Measurements from ENCODE around the gene NIPAL3. TPM values are rescaled to one million over a fixed set of nuclear protein-coding genes. Genes with fewer than 3 reads are reported as not detected.

NIPAL3 gene
- total RNA-seq, 1 donor from 2014 or later: 31.8 TPM

- ATAC-seq (ENCODE audit: poor library complexity) (no peak), DNase-seq (no peak)
- intact Hi-C loops (cut with DNase I): loop anchor here (5.0 kb wide), 1 partner anchor 85 kb away; the partner anchor contains the start of gene RCAN3
Measured at GRCh38 chr1:24416666-24417391, 1.2 kb downstream of the NIPAL3 start.

- no peak for ATAC-seq (ENCODE audit: poor library complexity)
- intact Hi-C loops (cut with DNase I): loop anchor here (5.0 kb wide), 1 partner anchor 85 kb away; the partner anchor contains the start of gene RCAN3
- no peak for DNase-seq
Measured at GRCh38 chr1:24417681-24418080, 2.1 kb downstream of the NIPAL3 start.

DNA sequence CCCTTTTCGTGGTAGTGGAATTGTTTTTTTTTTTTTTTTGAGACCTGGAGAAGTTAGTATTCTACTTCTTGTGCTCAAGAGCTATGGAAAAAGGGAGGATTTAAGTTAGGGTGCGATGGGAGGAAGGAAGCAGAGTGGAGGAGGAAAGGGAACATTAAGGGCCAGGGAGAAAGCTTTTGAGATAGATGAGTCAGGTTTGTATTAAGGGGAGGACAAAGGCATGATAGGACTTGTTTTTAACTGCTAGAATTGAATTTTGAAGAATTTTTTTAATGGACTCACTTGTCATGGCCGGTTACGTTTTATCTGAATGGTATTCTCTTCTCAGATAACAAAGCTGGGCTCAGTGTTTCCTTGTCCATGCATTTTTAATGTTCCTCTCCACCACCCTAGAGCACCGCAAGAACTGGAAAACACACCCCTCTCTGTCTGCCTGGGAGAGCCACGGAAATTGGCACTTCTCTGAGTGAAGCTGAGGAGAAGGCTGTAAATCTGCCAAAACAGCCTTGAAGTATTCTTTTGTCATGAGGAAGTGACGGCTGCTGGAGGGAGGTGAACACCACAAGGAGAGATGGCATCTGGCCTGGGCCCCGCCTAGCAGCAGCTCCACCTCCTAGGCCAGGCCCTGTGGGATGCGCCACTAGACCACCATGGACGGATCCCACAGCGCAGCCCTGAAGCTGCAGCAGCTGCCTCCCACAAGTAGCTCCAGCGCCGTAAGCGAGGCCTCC lies 3.5 kb downstream of the NIPAL3 start:
- intact Hi-C loops (cut with DNase I): loop anchor here (5.0 kb wide), 1 partner anchor 83 kb away; the partner anchor contains the start of gene RCAN3
- no peak for ATAC-seq (ENCODE audit: poor library complexity)
- DNase-seq: peak; percentile 55

- ATAC-seq (ENCODE audit: poor library complexity) (no peak), DNase-seq (no peak)
- intact Hi-C loops (cut with DNase I): no loop called here
Measured at GRCh38 chr1:24420547-24420946, 4.9 kb downstream of the NIPAL3 start.

GRCh38 chr1:24421502-24421901 lies 5.9 kb downstream of the NIPAL3 start:
- ATAC-seq (ENCODE audit: poor library complexity): no peak

DNA sequence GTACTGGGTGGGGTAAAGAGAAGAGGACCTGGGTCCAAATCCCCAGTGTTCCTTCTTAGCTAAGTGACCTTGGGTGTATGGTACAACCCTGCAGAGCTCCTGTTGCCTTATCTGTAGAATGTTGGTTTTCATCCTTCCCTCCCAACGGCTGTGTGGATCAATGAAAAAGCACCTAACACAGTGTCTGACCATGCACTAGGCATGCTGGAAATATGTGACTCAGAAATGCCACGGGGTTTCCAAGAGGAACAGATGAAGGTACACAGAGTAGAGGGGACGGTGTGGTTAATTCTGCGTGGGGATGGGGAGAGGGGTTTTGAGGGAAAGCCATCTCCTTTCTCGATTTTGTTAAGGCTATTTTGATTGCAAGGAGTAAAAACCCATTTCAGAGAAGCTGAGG lies 8.6 kb downstream of the NIPAL3 start:
- DNase-seq (no peak), ATAC-seq (ENCODE audit: poor library complexity) (no peak)
- intact Hi-C loops (cut with DNase I): no loop called here

More at GRCh38 chr1:24421502-24421901, 5.9 kb downstream of the NIPAL3 start:
- DNase-seq: no peak
- intact Hi-C loops (cut with DNase I): no loop called here

DNA sequence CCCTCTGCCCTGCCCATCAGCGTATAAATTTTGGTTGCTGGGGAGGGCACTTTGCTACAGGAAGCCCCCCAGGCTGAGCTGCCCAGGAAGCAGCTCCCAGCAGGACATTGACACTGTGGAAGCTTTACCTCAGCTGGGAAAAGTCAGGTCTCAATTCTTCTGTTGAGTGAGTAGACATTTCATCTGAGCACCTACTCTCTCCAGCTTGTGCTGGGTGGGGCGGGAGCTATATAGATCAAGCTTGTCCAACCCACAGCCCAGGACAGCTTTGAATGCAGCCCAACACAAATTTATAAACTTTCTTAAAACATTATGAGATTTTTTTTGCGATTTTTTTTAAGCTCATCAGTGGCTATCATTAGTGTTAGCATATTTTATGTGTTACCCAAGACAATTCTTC lies 9.4 kb downstream of the NIPAL3 start:
- ATAC-seq (ENCODE audit: poor library complexity) (no peak), DNase-seq (no peak)
- intact Hi-C loops (cut with DNase I): no loop called here

DNA sequence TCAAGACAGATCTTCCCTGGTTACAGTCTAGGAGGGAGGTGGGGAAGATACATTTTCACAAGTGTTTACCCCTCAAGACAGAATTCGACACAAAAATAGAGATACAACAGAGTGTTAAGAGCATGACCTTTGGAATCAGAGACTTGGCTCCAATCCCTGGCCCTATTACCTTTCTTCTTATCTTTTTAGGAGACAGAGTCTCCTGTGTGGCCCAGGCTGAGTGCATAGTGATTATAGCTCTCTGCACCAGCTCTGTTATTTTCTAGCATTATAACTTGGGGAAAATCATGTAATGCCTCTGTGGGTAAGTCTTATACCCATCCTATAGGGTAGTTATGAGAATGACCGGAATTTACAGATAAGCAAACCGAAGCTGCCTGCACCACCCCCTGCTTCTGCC lies 9.8 kb downstream of the NIPAL3 start:
- DNase-seq: no peak
- ATAC-seq (ENCODE audit: poor library complexity): peak; percentile 28
- intact Hi-C loops (cut with DNase I): no loop called here

DNA sequence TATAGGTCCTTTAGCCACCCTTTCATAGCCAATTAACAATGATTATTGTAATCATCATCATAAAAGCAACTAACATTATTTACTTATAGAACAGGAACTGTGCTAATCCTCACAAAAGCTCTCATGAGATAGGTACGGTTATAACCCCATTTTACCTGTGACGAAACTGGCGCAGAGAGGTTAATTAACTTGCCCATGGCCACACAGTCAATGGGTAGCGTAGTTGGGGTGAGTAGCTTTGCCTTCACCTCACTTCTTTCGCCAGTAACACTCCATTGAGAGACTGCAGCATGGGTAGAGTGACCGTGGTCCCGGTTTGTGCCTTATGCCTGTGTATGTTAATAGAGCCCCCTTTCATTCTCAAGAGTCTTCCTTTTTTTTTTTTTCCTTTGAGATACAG lies 10.3 kb downstream of the NIPAL3 start:
- intact Hi-C loops (cut with DNase I): no loop called here
- ATAC-seq (ENCODE audit: poor library complexity) (no peak), DNase-seq (no peak)

DNA sequence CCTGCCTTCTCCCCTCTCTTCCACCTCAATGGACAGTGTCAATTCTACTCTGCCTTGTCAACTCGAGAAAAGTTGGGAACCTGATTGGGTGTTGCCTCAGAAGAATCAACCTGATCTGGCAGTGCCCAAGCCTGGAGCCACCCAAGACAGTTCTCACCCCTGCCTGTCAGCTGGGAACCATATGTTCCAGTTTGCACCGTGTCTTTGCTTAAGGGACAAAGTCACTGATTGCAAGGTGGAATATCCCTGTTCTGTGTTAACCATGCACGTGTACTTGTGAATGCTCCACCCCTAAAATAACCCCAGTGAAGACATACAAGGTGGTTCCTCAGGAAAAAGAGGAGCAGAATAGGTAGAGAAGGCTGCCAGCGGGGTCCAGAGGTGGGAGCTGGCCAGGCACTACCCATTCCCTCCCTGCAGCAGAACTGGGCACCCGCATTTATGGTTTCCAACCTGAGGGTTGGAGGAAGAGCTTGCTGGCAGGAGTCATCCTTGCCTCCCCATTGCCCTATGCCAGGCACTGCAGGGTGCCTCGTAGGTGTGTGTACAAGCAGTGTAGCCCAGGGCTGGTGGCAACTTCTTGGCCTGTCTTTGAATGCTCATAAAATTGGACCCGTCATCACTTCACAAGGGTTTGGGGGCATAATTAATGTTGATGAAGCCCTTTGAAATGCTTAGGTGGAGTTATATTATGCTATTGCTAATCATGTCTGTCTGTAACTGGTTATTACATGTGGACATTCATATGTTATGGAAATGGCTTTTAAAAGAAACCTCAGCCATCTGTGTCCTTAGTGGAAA lies 11.3 kb downstream of the NIPAL3 start:
- intact Hi-C loops (cut with DNase I): no loop called here
- DNase-seq (no peak), ATAC-seq (ENCODE audit: poor library complexity) (peak; percentile 28)

- ATAC-seq (ENCODE audit: poor library complexity) (peak; percentile 83), DNase-seq (no peak)
- intact Hi-C loops (cut with DNase I): no loop called here
Measured at GRCh38 chr1:24427545-24427862, 11.9 kb downstream of the NIPAL3 start.

- intact Hi-C loops (cut with DNase I): no loop called here
- ATAC-seq (ENCODE audit: poor library complexity) (no peak), DNase-seq (no peak)
Measured at GRCh38 chr1:24435782-24436365, 20.3 kb downstream of the NIPAL3 start.

- ATAC-seq (ENCODE audit: poor library complexity): peak; percentile 58
Measured at GRCh38 chr1:24437631-24438396, 22.2 kb downstream of the NIPAL3 start.

DNA sequence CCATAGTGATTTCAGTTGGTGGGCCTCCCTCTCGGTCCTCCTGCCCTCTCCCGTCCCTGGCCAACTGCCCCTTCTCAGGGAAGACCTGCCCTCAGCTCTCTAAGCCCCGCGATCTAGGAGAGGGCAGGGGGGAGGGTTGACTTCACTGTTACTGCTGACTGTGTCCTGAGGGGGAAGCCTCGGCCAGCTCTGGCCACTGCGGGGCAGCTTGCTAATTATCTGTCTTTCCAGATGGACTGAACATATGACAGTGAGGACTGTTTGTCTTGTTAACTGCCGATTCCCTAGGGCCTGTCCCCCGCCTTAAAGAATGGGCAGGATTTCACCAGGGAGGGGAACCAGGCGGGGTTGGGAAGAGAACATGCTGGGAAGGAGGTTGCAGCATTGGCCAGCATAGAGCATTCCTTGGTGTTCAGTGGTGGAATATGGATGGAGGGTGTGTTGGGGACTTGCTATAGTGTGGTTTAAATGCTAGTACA lies 22.9 kb downstream of the NIPAL3 start:
- peak; percentile 87 for ATAC-seq (ENCODE audit: poor library complexity)
- intact Hi-C loops (cut with DNase I): no loop called here
- DNase-seq: peak; percentile 74

More at GRCh38 chr1:24437631-24438396, 22.2 kb downstream of the NIPAL3 start:
- intact Hi-C loops (cut with DNase I): no loop called here
- peak; percentile 57 for DNase-seq

DNA sequence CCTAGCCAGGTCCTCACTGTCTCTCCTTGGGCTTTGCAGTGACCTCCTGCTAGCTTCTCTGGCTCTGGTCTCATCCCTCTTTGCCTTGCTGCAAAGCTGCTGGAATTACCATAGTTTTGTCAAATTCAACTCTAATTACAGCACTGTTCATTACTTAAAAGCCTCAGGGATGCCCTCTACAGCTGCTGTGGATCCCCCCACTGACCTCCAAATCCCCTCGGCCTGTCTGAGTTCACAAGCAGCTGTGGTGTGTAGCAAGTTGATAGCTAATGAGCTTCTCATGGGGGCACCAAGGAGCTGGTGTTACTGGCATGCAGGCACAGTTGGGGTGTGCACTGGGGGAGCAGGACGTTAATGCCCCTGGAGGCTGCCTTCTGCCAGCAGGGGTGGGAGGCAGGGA lies 24.8 kb downstream of the NIPAL3 start:
- no peak for ATAC-seq (ENCODE audit: poor library complexity)
- no peak for DNase-seq
- intact Hi-C loops (cut with DNase I): no loop called here

DNA sequence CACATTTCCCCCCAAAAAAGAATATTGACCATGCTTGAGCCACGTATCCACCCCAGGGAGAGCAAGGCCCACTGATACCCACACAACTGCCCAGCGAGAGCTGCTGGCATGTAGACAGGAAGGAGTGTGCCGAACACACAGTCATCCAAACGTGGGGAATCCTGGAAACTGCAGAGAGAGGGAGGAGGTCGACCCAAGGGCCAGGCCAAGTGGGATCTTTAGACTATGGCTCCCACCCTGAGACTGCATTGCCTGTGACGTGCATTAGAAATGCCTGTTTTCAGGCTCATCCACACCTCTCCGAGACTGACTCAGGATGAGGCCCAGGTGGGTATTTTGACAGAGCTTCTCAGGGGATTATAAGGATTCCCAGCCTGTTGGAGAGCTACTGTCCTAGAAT lies 25.9 kb downstream of the NIPAL3 start:
- ATAC-seq (ENCODE audit: poor library complexity): no peak
- DNase-seq: no peak
- intact Hi-C loops (cut with DNase I): no loop called here

DNA sequence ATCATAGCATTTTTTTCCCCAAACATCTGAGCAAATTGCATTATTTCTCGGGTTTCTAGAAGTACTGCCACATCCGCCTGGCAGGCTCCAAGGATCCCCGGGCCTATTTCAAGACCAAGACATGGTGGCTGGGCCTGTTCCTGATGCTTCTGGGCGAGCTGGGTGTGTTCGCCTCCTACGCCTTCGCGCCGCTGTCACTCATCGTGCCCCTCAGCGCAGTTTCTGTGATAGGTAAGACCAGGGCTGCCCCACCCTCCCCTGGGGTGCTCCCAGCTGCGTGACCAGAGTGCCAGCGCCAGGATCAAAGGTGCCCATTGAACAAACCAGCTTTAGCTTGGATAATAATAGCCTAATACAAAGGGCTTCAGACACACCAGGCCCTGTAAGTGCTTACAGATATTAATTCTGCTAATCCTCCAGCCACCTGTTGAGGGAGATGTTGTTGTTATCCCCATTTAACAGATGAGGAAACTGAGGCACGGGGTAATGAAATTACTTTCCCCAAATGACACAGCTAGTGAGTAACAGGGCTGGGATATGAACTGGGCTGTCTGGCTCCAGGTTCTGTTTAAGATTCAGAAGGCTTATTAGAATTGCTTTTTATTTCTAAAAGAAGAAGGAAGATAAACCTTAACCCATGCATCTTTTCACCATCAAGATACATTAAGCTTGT lies 26.5 kb downstream of the NIPAL3 start:
- ATAC-seq (ENCODE audit: poor library complexity) (no peak), DNase-seq (no peak)
- intact Hi-C loops (cut with DNase I): no loop called here

DNA sequence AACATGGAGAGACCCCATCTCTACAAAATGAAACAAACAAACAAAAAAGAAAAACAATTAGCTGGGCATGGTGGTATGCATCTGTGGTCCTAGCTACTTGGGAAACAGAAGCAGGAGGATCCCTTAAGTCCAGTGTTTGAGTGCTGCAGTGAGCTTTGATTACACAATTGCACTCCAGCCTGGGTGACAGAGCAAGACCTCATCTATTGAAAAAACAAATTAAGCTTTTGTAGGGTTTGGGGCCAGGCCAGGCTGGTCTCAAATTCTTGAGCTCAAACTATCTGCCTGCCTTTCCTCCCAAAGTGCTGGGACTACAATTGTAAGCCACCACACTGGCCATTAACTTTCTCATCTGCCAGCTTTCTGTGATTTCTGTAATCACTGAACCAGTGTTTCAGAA lies 27.2 kb downstream of the NIPAL3 start:
- ATAC-seq (ENCODE audit: poor library complexity) (no peak), DNase-seq (no peak)
- intact Hi-C loops (cut with DNase I): no loop called here
